AG10803 (cell line): ENCODE data around the gene TFEB.

Experiments
- DNase-seq: peaks from one replicate; pipeline ENCODE4 v3.0.0; 2010; ENCODE audit warnings: low read depth
- H3K4me3 ChIP-seq: 2 replicates; pipeline ENCODE4 v1.5.1; 2011; ENCODE audit warnings: mild to moderate bottlenecking, low read length, control low read depth
- CTCF ChIP-seq: conservative IDR thresholded peaks from 2 replicates; pipeline ENCODE4 v1.5.1; 2011; ENCODE audit warnings: mild to moderate bottlenecking, low read length, control low read depth, inconsistent platforms

Gene TFEB

GRCh38 chr6:41704028-41704427 lies 31.4 kb downstream of the TFEB start:
- no peak for DNase-seq
- no peak for TF ChIP-seq CTCF
- no peak overlapping the region for H3K4me3 ChIP-seq

- DNase-seq = no peak
- H3K4me3 ChIP-seq = no peak overlapping the region
- TF ChIP-seq CTCF = no peak
Observed at GRCh38 chr6:41702771-41703494, 32.5 kb downstream of the TFEB start.

- H3K4me3 ChIP-seq = no peak overlapping the region
- DNase-seq = no peak
- TF ChIP-seq CTCF = no peak
Observed at GRCh38 chr6:41702089-41702745, 33.2 kb downstream of the TFEB start.

GRCh38 chr6:41700463-41701347 lies 34.7 kb downstream of the TFEB start:
- no peak for DNase-seq
- H3K4me3 ChIP-seq = no peak overlapping the region
- no peak for TF ChIP-seq CTCF

- TF ChIP-seq CTCF = no peak
Observed at GRCh38 chr6:41699063-41699462, 36.3 kb downstream of the TFEB start.

GRCh38 chr6:41697861-41698781 lies 37.3 kb downstream of the TFEB start:
- TF ChIP-seq CTCF = no peak
- no peak overlapping the region for H3K4me3 ChIP-seq
- DNase-seq = peak; percentile 90

More at GRCh38 chr6:41699063-41699462, 36.3 kb downstream of the TFEB start:
- no peak overlapping the region for H3K4me3 ChIP-seq
- no peak for DNase-seq
